Cardiac atrium fibroblast (primary cell): ENCODE results near the gene NDUFAF7. TPM values are rescaled to one million over a fixed set of nuclear protein-coding genes. Genes with fewer than 3 reads are reported as not detected.

ENCODE experiments used
- total RNA-seq: library from RNA; depleted of rRNA; stranded (reverse); fragments of >200 nt; gene quantifications from 2 replicates; pipeline ENCODE4 v1.2.3, GENCODE V29; 2015

The NDUFAF7 gene
- 9.0 and 16.8 TPM in 2 replicates for total RNA-seq

GRCh38 chr2:37231241-37232130 lies at the start of gene NDUFAF7, which contains the start of gene CEBPZ:
Gene NDUFAF7 (plus strand): TSS chr2:37231658. CDS start chr2:37231706, 48 bp downstream.
Gene CEBPZ (minus strand): TSS chr2:37231596. CDS start chr2:37231567, 29 bp downstream.

GRCh38 chr2:37188570-37188969 lies 42.9 kb upstream of the NDUFAF7 start, which contains the start of gene SULT6B1:
Gene SULT6B1 (minus strand): TSS chr2:37188670. CDS start chr2:37188640, 30 bp downstream.

GRCh38 chr2:37196320-37197195 lies 34.9 kb upstream of the NDUFAF7 start, which contains the start of gene CEBPZOS:
Gene CEBPZOS (plus strand): TSS chr2:37196496. CDS start chr2:37199705, 3,209 bp downstream.

Other genes with a start within 250 kb of the NDUFAF7 start
- 8.8 and 15.7 TPM in 2 replicates for gene HEATR5B, start 147.3 kb upstream of the NDUFAF7 start, total RNA-seq
- gene GPATCH11, start 147.1 kb upstream of the NDUFAF7 start, total RNA-seq: 3.8 and 5.3 TPM in 2 replicates
- gene EIF2AK2, start 74.7 kb upstream of the NDUFAF7 start, total RNA-seq: 18.3 and 25.8 TPM in 2 replicates
- gene SULT6B1, start 43.0 kb upstream of the NDUFAF7 start, total RNA-seq: not detected in 2 replicates
- 15.2 and 20.4 TPM in 2 replicates for gene CEBPZOS, start 35.2 kb upstream of the NDUFAF7 start, total RNA-seq
- 28.7 and 35.0 TPM in 2 replicates for gene CEBPZ, start 62 bp upstream of the NDUFAF7 start, total RNA-seq
- gene PRKD3, start 93.2 kb downstream of the NDUFAF7 start, total RNA-seq: 35.6 and 58.5 TPM in 2 replicates
- gene QPCT, start 113.0 kb downstream of the NDUFAF7 start, total RNA-seq: 1.8 and 8.4 TPM in 2 replicates